Immature natural killer cell (primary cell): Measurements from ENCODE around the gene ADGRL1. TPM values are rescaled to one million over a fixed set of nuclear protein-coding genes. Genes with fewer than 3 reads are reported as not detected.
"Not testable (repeated sequence)": the region's sequence is repeated elsewhere in the genome, so short reads cannot be mapped to it uniquely, and the experiment has no call there.

Experiments
- DNase-seq, 3 donors: peaks; one replicate each; pipeline ENCODE4 v3.0.0; 2022; ENCODE audit warnings: mixed read lengths in 1 of 3
- H3K27ac Mint-ChIP-seq, 6 donors: one replicate each; pipeline ENCODE4 v1.8.0; 2020; ENCODE audit warnings: mixed read lengths in 6 of 6, mild to moderate bottlenecking in 5 of 6, inconsistent platforms in 4 of 6, moderate library complexity in 3 of 6
- H3K27me3 Mint-ChIP-seq, 3 donors: one replicate each; pipeline ENCODE4 v1.8.0; 2020 to 2021; ENCODE audit warnings: low read depth in 3 of 3, mild to moderate bottlenecking in 3 of 3, mixed read lengths in 3 of 3, moderate library complexity in 3 of 3, inconsistent platforms in 1 of 3
- H3K36me3 Mint-ChIP-seq, 3 donors: one replicate each; pipeline ENCODE4 v1.8.0; 2020; ENCODE audit warnings: mixed read lengths in 3 of 3, inconsistent platforms in 2 of 3, mild to moderate bottlenecking in 2 of 3
- H3K4me1 Mint-ChIP-seq, 2 donors: one replicate each; pipeline ENCODE4 v1.8.0; 2020; ENCODE audit warnings: inconsistent platforms in 2 of 2, mild to moderate bottlenecking in 2 of 2, mixed read lengths in 2 of 2, moderate library complexity in 1 of 2
- H3K4me3 Mint-ChIP-seq, 5 donors: one replicate each; pipeline ENCODE4 v1.8.0; 2020; ENCODE audit warnings: mild to moderate bottlenecking in 5 of 5, mixed read lengths in 5 of 5, inconsistent platforms in 3 of 5, moderate library complexity in 3 of 5
- H3K9me3 Mint-ChIP-seq, 6 donors: one replicate each; pipeline ENCODE4 v1.8.0; 2020; ENCODE audit warnings: mild to moderate bottlenecking in 6 of 6, mixed read lengths in 6 of 6, inconsistent platforms in 4 of 6, moderate library complexity in 3 of 6
- polyA plus RNA-seq, 3 donors: library from polyadenylated mRNA; unstranded; fragments of 300-500 nt; fragmentation: Illumina TruSeq; gene quantifications; one replicate each; pipeline ENCODE4 v1.2.3, GENCODE V29; 2021

Gene ADGRL1
- polyA plus RNA-seq, 3 donors from 2014 or later: 0.52 to 2.1 (median 0.53) TPM

DNA sequence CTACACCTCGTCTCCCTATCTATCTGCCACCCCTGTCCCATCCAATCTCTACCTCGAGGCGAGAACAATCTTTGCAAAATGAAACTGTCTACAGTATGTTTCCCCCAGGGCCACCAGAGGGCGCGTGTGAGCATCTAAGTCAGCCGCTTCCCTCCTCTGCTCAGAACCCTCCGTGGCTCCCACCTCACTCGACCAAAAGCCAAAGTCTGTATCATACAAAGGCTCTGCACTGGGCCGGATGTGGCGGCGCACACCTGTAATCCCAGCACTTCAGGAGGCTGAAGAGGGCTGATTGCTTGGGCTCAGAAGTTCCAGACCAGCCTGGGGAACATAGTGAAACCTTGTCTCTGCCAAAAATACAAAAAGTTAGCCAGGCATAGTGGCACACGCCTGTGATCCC is 9.9 kb downstream of the ADGRL1 start:
- not testable (repeated sequence) for H3K36me3 Mint-ChIP-seq, H3K9me3 Mint-ChIP-seq, H3K27me3 Mint-ChIP-seq
- H3K4me3 Mint-ChIP-seq: peak overlapping the region in 2 of 5 donors; percentile 43 to 64
- H3K4me1 Mint-ChIP-seq: peaks cover 27 to 30% of the 10 kb centered on the region in 2 donors
- DNase-seq: peak; percentile 66 to 75 (median 68)
- H3K27ac Mint-ChIP-seq: peak overlapping the region in 5 of 6 donors; percentile 1 to 75 (median 36)

DNA sequence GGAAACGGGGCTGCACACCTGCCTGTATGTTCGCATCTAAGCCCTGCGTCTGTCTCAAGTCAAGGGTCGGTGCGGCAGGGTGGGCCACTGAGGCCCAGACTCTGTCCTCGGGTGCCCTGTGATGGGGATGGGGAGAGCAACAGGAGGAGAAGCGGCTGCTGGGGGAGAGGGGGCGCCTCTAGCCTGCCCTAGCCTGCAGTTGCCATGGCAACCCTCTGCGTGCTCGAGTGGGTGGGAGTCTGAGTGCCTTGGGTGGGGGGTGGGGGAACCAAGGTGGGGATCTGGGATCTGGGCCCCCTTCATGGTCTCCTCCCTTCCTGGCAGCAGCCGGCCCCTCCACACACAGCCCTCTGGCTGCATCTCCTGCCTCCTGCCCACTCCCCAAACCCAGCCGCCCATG is 10.8 kb downstream of the ADGRL1 start:
- H3K36me3 Mint-ChIP-seq, DNase-seq, H3K9me3 Mint-ChIP-seq, H3K4me3 Mint-ChIP-seq, H3K27ac Mint-ChIP-seq, H3K27me3 Mint-ChIP-seq: not testable (repeated sequence)
- H3K4me1 Mint-ChIP-seq: peaks cover 25 to 29% of the 10 kb centered on the region in 2 donors

DNA sequence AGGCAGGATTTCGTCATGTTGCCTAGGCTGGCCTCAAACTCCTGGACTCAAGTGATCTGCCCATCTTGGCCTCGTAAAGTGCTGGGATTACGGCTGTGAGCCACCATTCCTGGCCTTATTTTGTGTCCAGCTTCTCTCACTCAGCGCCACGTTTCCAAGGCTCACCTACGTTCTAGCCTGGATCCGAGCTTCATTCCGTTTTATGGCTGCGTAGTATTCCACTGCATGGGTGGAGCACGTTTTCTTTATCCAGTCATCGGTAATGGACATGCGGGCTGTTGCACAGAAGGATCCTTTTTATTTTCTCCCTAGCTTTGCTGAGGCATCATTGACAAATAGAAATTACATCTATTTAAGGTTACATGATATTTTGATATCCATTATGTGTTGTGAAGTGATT is 16.6 kb downstream of the ADGRL1 start:
- Mint-ChIP-seq H3K9me3 (no peaks in the 10 kb centered on the region), H3K27ac (no peak overlapping the region), H3K27me3 (peaks cover 0 to 3% (median 1%) of the 10 kb centered on the region in 3 donors), H3K4me1 (peaks cover 12 to 14% of the 10 kb centered on the region in 2 donors), H3K36me3 (peaks cover 0 to 4% (median 0%) of the 10 kb centered on the region in 3 donors), H3K4me3 (no peak overlapping the region)
- no peak for DNase-seq

DNA sequence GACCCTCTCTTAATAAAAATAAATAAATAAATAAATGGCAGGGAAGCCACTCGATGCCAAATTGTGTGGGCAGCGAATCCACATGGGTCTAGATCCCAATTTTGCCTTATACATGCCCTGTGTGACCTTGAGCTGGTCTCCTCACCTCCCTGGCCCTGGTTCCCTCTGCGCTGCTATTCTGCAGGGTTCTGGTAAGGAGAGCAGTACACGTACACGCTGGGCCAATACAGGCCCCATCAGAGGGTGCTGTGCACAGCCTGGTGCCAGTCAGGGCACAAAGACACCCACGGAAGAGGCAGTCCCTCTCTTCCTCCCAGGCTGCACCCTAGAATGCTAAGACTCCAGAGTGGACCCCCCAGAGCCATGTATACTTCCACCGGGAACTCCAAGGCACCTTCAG is 17.9 kb downstream of the ADGRL1 start:
- not testable (repeated sequence) for H3K36me3 Mint-ChIP-seq, DNase-seq, H3K27me3 Mint-ChIP-seq, H3K4me3 Mint-ChIP-seq, H3K27ac Mint-ChIP-seq, H3K9me3 Mint-ChIP-seq
- peaks cover 12 to 14% of the 10 kb centered on the region in 2 donors for H3K4me1 Mint-ChIP-seq

DNA sequence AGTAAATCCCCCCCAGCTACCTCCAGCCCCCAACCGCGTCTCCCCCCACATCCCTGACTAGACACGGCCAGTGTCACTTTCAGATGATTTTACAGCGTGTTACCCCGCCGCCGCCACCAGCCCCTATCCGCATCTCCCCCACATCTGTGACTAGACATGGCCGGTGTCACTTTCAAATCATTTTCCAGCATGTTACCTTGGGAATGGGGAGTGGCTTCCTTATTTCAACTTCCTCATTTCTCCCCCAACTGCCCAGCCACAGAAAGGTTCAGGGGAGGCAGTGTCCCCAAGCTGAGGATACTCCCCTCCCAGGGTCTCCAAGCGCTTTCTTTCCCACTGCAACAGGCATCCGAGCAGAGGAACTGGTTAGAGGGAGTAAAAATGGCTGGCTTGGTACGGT is 18.4 kb downstream of the ADGRL1 start:
- no peaks in the 10 kb centered on the region for H3K9me3 Mint-ChIP-seq
- peaks cover 0 to 3% (median 1%) of the 10 kb centered on the region in 3 donors for H3K27me3 Mint-ChIP-seq
- H3K4me3 Mint-ChIP-seq: no peak overlapping the region
- H3K36me3 Mint-ChIP-seq: peaks cover 0 to 4% (median 0%) of the 10 kb centered on the region in 3 donors
- peaks cover 12 to 14% of the 10 kb centered on the region in 2 donors for H3K4me1 Mint-ChIP-seq
- no peak overlapping the region for H3K27ac Mint-ChIP-seq
- no peak for DNase-seq

DNA sequence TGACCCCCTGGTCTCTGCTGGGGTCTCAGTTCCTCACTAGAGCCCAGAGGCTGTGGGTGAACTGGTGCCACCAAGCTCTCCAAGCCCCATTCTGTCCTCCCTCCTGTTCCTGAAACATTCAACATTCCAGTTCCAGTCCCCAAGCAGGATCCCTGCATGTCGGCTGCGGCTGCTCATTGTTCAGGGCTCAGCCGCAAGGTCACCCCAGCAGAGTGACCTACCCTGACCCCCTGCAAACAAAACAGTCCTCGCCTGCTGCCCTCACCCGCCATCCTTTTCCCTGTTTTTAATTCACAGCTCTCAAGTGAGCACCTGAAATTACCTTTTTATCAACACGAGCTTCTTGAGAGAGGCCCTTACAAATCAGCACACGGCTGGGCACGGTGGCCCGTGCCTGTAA is 19.3 kb downstream of the ADGRL1 start:
- not testable (repeated sequence) for H3K36me3 Mint-ChIP-seq, H3K9me3 Mint-ChIP-seq, H3K27me3 Mint-ChIP-seq, DNase-seq, H3K4me3 Mint-ChIP-seq
- Mint-ChIP-seq H3K4me1 (peaks cover 12 to 14% of the 10 kb centered on the region in 2 donors), H3K27ac (peak overlapping the region in 3 of 6 donors; percentile 29 to 34 (median 30))

DNA sequence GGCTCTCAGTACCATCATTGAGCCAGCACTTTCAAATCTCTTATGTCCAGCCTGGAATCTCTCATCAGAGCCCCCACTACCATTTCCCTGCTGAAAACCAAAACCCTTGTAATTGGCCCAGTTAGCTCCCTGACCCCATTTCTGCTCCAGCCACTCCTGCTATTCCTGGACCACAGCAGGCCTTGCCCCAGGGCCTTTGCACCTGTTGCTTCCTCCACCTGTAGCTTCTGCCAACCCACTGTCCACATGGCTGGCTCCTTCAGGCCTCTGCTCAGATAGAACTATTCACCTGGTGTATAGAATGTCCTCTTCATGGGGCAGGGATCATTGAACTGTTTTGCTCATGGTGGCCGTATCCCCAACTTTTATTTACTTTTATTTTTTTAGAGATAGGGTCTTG is 20.3 kb downstream of the ADGRL1 start:
- DNase-seq, H3K36me3 Mint-ChIP-seq, H3K27me3 Mint-ChIP-seq, H3K9me3 Mint-ChIP-seq, H3K4me1 Mint-ChIP-seq, H3K4me3 Mint-ChIP-seq: not testable (repeated sequence)
- H3K27ac Mint-ChIP-seq: peak overlapping the region in 1 of 6 donors; percentile 35

DNA sequence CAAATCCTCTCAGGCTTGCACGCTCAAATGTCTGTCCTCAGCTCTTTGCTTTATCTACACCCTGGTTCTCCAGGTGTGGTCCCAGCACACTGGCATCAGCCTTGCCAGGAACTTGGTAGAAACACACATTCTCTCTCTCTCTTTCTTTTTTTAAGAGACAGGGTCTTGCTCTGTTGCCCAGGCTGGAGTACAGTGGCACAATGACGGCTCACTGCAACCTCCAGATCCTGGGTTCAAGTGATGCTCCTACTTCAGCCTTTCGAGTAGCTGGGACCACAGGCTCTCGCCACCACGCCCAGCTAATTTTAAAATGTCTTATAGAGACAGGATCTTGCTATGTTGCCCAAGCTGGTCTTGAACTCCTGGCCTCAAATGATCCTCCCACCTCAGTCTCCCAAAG is 20.8 kb downstream of the ADGRL1 start:
- peaks cover 0 to 3% (median 1%) of the 10 kb centered on the region in 3 donors for H3K27me3 Mint-ChIP-seq
- peak overlapping the region in 1 of 6 donors; percentile 83 for H3K27ac Mint-ChIP-seq
- H3K36me3 Mint-ChIP-seq: no peaks in the 10 kb centered on the region
- no peaks in the 10 kb centered on the region for H3K9me3 Mint-ChIP-seq
- H3K4me3 Mint-ChIP-seq: no peak overlapping the region
- DNase-seq: no peak
- H3K4me1 Mint-ChIP-seq: peaks cover under 1 to 4% of the 10 kb centered on the region in 2 donors

DNA sequence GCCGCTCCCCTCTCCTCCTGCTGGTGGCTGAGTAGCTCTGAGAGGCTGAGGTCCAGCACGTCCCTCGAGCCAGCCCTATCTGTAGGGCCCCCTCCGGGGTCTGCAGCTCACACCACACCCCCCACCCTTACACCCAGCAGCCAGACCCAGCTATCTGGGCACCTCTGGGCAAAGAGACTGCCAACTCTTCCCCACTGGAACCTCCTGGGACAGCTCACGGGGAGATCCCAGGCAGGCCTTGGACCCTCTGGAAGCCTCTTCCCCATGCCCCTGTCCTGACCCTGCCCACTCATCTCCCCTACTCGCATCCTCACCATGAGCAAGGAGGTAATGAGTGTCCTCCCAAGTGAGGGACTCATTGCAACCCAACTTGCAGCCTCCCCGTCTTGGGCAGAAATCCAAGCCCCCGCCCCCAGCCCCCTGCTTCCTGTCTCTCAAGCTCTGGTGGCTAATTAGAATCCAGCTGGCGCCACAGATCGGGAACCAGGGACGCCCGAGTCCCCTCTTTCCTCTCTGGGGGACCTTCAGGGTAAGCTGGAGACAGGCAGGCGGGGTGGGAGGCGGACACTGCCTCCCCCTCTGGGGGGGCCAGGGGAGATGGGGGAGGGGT is 22.1 kb downstream of the ADGRL1 start:
- H3K9me3 Mint-ChIP-seq: no peaks in the 10 kb centered on the region
- no peaks in the 10 kb centered on the region for H3K36me3 Mint-ChIP-seq
- no peak for DNase-seq
- no peak overlapping the region for H3K27ac Mint-ChIP-seq
- H3K4me3 Mint-ChIP-seq: no peak overlapping the region
- H3K27me3 Mint-ChIP-seq: peaks cover 0 to 1% (median under 1%) of the 10 kb centered on the region in 3 donors
- H3K4me1 Mint-ChIP-seq: peaks cover 0 to 2% of the 10 kb centered on the region in 2 donors

DNA sequence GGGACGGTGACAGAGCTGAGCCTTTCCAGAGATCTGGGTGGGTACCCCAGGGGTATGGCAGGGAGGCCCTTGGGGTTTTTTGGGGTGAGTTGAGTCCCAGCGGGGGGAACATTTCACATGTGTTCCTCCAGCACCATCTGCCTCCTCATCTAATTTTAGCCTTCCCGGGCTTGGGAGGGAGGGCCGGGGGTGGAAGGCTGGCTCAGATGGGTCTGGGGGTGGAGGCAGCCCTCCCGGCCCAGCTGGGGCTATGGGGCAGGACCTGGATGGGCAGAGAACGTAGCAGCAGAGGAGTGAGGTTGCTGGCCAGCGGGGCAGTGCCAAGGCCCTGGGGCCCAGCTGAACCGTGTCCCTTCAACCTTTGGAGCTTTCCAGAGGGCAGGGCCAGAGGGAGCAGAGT is 23.5 kb downstream of the ADGRL1 start:
- Mint-ChIP-seq H3K27me3 (peaks cover 0 to 1% (median 0%) of the 10 kb centered on the region in 3 donors), H3K36me3 (no peaks in the 10 kb centered on the region), H3K4me1 (peaks cover 0 to 2% of the 10 kb centered on the region in 2 donors), H3K4me3 (no peak overlapping the region), H3K9me3 (no peaks in the 10 kb centered on the region), H3K27ac (no peak overlapping the region)
- DNase-seq: no peak

DNA sequence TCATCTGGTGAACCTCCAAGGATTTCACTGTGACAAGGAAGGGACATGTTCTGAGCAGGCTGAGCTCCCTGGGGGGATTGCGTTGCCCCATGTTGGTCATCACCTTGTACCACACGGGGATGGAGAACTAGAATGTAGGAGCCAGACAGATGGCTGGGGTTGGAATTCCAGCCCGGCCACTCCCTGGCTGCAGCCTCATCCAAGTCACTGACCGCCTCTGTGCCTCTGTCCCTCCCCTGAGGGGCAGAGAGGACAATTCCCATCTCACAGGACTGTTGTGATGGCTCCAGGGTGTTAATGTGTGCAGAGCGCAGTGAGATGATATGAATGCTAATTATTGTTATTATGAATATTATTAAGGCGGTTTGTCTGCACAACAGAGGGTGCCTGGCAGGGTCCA is 24.1 kb downstream of the ADGRL1 start:
- Mint-ChIP-seq H3K27me3 (peaks cover 0 to 1% (median 0%) of the 10 kb centered on the region in 3 donors), H3K4me1 (peaks cover 0 to 4% of the 10 kb centered on the region in 2 donors), H3K36me3 (peaks cover 0 to 4% (median 3%) of the 10 kb centered on the region in 3 donors), H3K4me3 (no peak overlapping the region), H3K27ac (no peak overlapping the region), H3K9me3 (no peaks in the 10 kb centered on the region)
- DNase-seq: no peak

DNA sequence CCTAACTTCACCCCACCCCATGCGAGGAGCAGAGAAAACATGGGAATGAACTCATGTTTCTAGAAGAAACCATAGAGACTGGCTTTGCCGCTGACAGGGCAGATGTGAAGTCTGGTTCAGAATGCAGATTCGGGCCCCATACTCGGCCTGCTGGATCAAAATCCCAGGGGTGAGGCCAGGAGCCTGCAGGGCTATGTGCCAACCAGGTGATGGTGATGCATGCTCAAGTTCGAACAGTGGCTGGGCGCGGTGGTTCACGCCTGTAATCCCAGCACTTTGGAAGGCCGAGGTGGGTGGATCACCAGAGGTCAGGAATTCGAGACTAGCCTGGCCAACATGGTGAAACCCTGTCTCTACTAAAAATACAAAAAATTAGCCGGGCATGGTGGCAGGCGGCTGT is 24.8 kb downstream of the ADGRL1 start:
- H3K9me3 Mint-ChIP-seq, H3K27ac Mint-ChIP-seq, H3K36me3 Mint-ChIP-seq, H3K27me3 Mint-ChIP-seq, H3K4me3 Mint-ChIP-seq, DNase-seq, H3K4me1 Mint-ChIP-seq: not testable (repeated sequence)

DNA sequence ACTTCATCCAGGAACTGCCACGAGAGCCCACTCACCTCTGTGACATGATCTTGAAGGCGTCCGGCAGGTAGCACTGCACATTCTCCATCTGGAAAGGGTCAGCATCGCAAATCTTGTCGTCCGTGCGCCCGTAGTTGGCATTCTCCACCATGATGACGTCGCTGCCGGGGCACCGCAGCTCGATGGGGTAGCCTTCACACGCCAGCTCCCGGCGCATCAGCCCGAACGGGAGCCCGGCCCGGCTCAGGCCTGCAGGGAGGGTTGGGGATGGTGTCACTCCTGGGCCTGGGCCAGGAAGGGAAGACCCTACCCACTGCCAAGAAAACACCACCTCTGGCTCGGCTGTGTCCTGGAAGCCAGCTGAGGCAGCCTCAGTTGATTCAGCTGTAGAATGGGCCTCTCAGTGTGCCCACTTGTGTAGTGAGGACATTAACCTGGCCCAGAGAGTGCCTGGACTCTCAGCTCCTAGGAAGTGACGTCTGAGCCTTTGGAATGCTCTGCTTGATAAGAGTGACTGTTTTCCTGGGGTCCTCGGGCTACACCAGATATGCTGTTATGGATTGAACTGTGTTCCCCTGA is 28.4 kb downstream of the ADGRL1 start:
- H3K36me3 Mint-ChIP-seq: peaks cover 3 to 14% (median 7%) of the 10 kb centered on the region in 3 donors
- no peak for DNase-seq
- H3K4me3 Mint-ChIP-seq: no peak overlapping the region
- no peaks in the 10 kb centered on the region for H3K27me3 Mint-ChIP-seq
- no peaks in the 10 kb centered on the region for H3K9me3 Mint-ChIP-seq
- no peak overlapping the region for H3K27ac Mint-ChIP-seq
- peaks cover 10 to 15% of the 10 kb centered on the region in 2 donors for H3K4me1 Mint-ChIP-seq

DNA sequence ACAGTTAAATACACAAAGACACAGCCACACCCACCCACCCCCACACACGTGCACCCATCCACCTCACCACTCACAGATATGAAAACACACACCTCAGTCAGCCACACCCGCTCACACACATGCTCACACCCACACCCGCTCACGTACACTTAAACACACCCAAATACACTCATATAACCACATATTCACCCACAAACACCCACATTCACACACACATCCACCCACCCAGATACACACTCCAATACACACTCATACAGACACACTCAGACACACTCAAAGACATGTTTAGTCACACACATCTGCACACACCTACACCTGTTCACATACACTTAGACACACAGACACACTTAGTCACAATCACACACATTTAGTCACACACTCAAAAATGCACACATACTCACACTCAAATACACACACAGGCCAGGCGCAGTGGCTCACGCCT is 30.6 kb downstream of the ADGRL1 start:
- Mint-ChIP-seq H3K36me3 (peaks cover 3 to 20% (median 17%) of the 10 kb centered on the region in 3 donors), H3K27me3 (no peaks in the 10 kb centered on the region), H3K4me1 (peaks cover 10 to 15% of the 10 kb centered on the region in 2 donors), H3K4me3 (peak overlapping the region in 1 of 5 donors; percentile 7), H3K9me3 (no peaks in the 10 kb centered on the region), H3K27ac (peak overlapping the region; percentile 29 to 65 (median 48))
- no peak for DNase-seq
